ENCODE measurements around the gene ARMC2.
A peak's percentile ranks its signal among the peaks of the same experiment; 100 is the strongest.

Gene ARMC2

DNA sequence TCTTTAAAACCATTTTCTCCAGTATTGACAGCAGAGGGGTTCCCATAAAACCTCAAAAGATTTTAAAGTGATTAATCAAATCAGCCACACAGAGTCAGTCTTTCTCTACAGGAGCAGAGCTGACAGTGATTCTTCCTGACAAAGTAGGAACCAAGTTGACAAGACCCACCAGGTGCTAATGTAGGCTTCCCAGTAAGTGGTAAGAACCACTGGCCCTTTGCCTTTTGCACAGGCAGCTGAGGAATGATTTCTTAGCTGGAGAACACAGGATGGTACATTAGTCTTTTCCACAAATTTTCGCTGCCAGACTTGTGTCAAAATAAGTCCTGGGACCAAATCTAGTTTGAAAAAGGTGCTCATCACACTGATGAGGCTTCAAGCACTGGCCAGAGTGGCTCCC, 95.8 kb downstream of the ARMC2 start:
- peak in 1 of 2 experiments; percentile 5 for DNase-seq (ENCODE audit: low read depth in 1 of 2, low spot score in 1 of 2)
- no peak for TF ChIP-seq JUND (IDR thresholded peaks at IDR 0.05; ENCODE audit: low read depth)
- in situ Hi-C loops (cut with HindIII; ENCODE audit: low pct_unique_long_range_greater_than_20kb, low sequenced_read_pairs): no loop called here

DNA sequence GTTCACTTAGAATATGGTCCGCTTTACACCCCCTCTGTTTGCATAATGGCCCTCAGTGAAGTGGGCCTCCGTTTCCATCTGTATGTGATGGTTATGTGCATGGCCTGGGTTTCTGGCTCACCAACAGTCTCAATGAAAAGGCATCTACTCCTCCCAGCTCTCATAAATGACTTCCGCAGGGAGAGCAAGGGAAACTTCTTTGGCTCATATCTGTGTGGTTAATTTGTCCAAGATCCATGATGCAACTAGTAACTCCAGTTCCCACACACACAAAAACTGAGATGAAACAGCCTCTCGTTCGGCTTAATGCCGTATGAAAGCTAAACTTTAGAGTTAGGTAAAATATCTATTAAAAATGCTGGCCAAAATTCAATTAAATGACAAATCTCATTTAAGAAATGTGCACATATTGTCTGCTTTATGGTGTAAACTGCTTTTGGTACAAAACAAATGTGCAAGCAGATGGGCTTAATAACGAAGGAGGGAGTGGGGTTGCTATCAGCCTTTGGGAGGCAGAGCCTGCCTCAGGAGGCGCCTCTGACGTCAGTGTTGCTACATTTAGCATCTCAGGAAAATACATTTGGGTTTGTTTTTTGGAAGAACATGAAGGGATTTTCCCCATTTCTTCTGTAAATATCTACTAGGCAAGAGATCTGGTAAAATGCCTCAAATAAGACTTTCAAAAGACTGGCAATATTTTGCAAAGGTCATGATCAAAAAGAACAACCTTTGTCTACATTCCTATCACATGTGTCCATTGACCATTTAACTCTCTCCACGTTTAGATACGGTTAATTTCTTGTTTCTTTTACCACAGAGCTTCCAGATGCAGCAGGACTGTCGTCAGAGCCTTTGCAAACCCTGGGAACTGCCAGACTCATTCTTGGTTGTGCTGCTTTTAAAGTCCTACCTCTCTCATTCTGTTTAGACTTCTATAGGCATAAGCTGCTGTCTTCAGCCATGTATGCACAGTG, 96.8 kb downstream of the ARMC2 start:
- DNase-seq (ENCODE audit: low read depth in 1 of 2, low spot score in 1 of 2): no peak
- in situ Hi-C loops (cut with HindIII; ENCODE audit: low pct_unique_long_range_greater_than_20kb, low sequenced_read_pairs): no loop called here
- TF ChIP-seq JUND (IDR thresholded peaks at IDR 0.05; ENCODE audit: low read depth): no peak

DNA sequence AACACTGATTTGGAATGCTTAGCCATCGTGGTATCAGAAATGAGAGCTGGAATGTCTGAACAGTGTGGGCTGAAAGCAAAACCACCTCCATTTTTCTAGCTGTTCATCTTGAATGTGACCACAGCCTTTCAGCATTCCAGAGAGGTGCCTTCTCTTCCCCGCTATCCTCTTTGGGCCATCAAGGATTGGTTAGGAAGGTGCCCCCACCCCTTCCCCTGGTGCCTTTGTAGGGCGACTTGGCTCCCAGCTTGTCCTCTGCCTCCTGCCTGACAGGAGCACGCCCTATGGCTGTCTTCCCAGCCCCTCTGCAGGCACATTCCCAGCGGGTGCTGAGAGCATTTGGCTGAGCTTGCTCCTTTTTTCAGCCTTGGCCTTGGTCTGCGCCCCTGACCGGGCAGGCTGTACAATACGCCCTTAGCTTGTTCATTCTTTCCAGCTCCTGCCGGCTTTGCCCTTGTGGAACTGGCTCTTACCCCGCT, 97.5 kb downstream of the ARMC2 start:
- no peak for TF ChIP-seq JUND (IDR thresholded peaks at IDR 0.05; ENCODE audit: low read depth)
- peak in 1 of 2 experiments; percentile 24 for DNase-seq (ENCODE audit: low read depth in 1 of 2, low spot score in 1 of 2)
- in situ Hi-C loops (cut with HindIII; ENCODE audit: low pct_unique_long_range_greater_than_20kb, low sequenced_read_pairs): no loop called here

DNA sequence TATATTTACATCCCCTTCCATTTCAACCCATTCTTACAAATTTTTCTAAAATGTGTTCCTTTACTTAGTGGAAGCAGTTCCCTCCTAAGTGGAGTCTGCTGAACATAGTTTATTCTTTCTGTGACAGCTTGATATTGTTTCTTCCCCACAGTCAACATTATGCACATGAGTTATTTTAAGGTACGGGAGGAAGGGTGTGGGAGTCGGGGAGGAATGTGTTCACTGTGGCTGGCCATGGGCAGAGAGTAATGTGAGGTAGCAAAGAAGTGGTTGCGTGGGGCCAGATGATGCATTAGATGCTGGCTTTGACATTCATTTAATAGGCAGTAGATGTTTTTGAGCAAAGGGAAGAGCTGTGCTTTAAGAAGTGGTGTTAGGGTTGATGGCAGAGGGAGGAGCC, 98.5 kb downstream of the ARMC2 start:
- no peak for TF ChIP-seq JUND (IDR thresholded peaks at IDR 0.05; ENCODE audit: low read depth)
- DNase-seq (ENCODE audit: low read depth in 1 of 2, low spot score in 1 of 2): no peak
- in situ Hi-C loops (cut with HindIII; ENCODE audit: low pct_unique_long_range_greater_than_20kb, low sequenced_read_pairs): no loop called here

DNA sequence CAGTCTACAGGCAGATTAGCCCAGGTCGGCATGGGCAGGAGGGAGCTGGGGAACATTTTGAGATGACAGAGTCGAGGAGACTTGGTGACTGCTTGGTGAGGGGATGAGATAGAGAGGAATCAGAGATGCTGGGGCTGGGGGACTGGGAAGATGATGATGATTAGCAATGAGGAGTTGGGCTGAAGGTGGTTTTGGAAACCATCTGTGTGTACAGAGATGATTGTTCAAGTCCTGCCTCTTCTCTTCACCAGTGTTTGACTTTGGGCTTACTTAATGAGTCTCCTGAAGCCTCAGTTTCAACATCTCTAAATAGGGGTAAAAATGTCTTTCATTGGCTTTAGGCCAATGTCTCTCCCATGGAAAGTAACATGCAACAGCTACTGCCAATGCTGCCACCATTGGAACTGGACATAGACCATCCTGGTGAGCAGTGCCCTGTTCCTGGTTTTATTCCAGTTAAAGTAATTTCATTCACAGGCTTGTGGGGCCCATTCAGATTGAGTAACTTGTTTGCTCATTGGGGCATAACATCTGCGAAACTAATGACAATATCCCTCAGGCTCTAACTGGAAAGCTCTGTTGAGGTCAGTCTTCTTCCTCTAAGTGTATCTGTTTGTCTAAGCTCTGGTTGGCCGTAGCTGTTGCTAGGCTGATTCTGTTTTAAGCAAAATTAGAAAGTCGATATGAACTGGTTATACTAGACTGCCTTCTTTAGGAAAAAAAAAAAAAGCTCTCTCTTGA, 99.1 kb downstream of the ARMC2 start:
- TF ChIP-seq JUND (IDR thresholded peaks at IDR 0.05; ENCODE audit: low read depth): no peak
- in situ Hi-C loops (cut with HindIII; ENCODE audit: low pct_unique_long_range_greater_than_20kb, low sequenced_read_pairs): no loop called here
- DNase-seq (ENCODE audit: low read depth in 1 of 2, low spot score in 1 of 2): peak; percentile 16 to 81

DNA sequence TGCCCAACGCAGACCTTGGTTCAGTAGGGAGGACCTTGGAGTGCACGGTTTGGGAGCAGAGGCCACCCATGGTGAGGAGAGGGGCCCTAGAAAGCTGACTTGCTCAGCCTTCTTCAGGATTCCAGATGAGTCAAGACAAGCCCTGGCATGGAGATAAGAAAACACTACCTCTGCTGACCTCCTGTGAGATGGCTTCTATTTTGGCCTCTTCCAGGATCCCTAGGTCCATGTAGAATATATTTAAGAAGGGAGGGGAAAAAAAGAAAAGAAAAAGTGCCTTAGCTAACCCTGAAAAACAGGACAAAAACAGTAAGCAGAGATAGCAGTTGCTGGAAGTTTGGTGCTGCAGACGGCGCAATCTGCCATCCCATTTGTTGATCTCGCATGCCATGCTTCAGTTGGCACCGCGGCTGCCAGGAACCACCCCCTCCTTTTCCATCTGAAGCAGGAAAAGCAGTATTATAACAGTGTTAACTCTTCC, 100.0 kb downstream of the ARMC2 start:
- peak in 1 of 2 experiments; percentile 3 for DNase-seq (ENCODE audit: low read depth in 1 of 2, low spot score in 1 of 2)
- no peak for TF ChIP-seq JUND (IDR thresholded peaks at IDR 0.05; ENCODE audit: low read depth)
- in situ Hi-C loops (cut with HindIII; ENCODE audit: low pct_unique_long_range_greater_than_20kb, low sequenced_read_pairs): no loop called here

DNA sequence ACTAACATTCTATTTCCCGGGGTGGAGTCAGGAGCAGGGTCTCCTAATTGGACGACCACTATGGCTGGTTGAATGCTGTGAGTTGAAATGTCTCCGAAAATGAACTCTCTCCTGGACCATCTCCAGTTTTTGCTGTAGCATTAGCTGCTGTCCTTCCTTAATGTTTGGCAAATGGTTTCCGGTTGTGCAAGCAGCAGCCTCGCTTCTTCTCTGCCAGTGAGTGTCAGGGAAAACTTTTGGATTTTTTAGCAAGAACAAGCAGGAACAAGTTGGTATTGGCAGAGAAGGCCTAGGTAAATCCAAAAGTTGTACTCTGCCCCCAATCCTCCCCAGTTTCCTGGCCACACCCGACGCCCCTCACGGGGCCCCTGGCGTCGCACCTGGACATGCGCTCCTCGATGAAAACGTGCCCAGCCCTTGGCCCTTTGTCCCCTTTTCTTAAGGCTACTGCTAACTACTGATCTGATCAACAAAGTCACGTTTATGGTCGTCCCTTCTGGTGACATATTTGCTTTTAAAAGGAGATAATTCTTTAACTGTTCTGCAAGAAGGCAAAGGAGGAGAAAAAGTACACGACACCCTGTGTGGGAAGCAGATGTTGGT, 103.2 kb downstream of the ARMC2 start:
- TF ChIP-seq JUND (IDR thresholded peaks at IDR 0.05; ENCODE audit: low read depth): no peak
- DNase-seq (ENCODE audit: low read depth in 1 of 2, low spot score in 1 of 2): no peak
- in situ Hi-C loops (cut with HindIII; ENCODE audit: low pct_unique_long_range_greater_than_20kb, low sequenced_read_pairs): no loop called here

DNA sequence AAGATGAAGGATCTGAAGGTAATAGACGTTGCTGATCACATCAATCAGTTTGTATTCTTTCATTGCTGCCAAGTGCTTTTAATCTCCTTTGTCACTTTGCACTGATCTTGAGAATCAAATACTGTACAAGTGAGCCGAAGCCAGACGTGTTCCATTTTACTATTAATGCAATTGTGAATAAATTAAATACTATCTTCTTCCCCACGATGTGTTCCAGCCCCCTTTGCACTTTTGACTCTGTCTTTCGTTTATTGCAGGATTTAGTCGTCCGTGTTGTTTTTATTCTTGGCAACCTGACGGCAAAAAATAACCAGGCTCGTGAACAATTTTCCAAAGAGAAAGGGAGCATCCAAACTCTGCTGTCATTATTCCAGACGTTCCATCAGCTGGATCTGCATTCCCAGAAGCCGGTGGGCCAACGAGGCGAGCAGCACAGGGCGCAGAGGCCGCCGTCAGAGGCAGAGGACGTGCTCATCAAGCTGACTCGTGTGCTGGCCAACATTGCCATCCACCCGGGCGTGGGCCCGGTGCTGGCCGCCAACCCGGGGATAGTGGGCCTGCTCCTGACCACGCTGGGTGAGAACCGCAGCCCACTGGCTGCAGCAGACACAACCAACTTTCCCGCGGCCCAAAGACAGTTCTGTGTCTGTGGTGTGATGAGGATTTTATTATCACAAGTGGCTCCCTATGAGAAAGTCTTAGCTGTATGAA, 104.7 kb downstream of the ARMC2 start:
- in situ Hi-C loops (cut with HindIII; ENCODE audit: low pct_unique_long_range_greater_than_20kb, low sequenced_read_pairs): no loop called here
- TF ChIP-seq JUND (IDR thresholded peaks at IDR 0.05; ENCODE audit: low read depth): no peak
- DNase-seq (ENCODE audit: low read depth in 1 of 2, low spot score in 1 of 2): no peak

DNA sequence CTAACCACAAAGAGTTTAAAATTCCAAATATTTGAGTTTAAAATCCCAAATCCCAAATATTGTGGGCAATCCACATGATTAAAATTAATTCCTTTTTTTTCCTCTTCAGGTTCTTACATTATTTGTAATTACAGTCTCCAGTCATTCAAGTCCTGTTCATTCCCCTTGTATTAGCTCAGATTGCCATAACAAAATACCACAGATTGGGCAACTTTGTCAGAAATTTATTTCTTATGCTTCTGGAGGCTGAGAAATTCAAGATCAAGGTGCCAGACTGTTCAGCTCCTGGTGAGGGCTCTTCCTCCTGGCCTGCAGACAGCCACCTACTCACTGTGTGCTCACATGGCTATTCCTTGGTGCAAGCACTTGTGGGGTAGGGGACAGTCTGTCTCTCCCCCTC, 105.5 kb downstream of the ARMC2 start:
- no peak for DNase-seq (ENCODE audit: low read depth in 1 of 2, low spot score in 1 of 2)
- in situ Hi-C loops (cut with HindIII; ENCODE audit: low pct_unique_long_range_greater_than_20kb, low sequenced_read_pairs): no loop called here
- TF ChIP-seq JUND (IDR thresholded peaks at IDR 0.05; ENCODE audit: low read depth): no peak

DNA sequence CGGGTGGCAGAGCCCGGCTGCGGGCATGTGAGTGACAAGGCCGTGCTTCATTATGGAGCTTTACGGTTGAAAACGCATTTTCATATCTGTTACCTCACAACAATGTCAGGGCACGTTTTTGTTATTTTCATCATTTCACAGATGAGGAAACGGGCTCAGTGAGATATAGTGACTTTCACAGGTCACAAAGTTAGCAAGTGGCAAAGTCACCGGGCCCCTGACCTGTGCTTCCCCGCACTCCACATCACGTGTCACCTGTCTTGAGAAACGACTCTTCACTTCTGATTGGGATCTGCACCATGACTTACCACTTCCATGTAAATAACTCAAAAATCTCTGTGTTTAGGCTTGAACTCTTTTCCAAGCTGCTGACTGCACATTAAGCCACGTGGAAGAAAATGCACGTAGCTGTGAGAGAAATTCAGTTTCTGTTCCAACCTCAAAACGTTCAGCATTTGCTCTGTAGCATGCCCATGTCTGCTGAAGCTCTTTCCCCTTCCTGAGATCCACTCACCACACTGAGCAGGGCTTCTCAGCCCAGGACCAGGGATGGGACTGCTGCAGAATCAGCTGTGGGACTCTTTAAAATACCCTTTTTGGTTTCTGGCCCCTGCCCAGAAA, 107.2 kb downstream of the ARMC2 start:
- no peak for TF ChIP-seq JUND (IDR thresholded peaks at IDR 0.05; ENCODE audit: low read depth)
- no peak for DNase-seq (ENCODE audit: low read depth in 1 of 2, low spot score in 1 of 2)
- in situ Hi-C loops (cut with HindIII; ENCODE audit: low pct_unique_long_range_greater_than_20kb, low sequenced_read_pairs): no loop called here

DNA sequence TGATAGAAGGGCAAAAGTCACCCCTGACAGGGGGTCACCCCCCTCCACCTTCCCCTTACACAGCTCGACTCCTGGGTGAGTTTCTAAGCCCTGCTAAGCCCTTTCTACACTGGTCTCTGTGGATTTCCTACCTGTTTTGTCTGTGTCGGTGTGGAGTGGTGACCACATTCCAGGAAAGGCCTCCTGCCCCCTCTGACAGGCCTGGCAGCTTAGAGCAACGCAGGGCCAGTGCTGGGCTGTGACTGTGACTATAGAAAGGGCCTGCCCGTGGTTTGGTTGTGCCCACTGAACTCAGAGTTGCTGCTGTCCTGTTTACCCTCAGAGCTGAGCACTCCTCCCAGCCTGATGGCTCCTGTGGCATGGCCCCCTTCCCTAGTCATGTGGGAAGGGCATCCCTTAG, 109.0 kb downstream of the ARMC2 start:
- TF ChIP-seq JUND (IDR thresholded peaks at IDR 0.05; ENCODE audit: low read depth): no peak
- in situ Hi-C loops (cut with HindIII; ENCODE audit: low pct_unique_long_range_greater_than_20kb, low sequenced_read_pairs): no loop called here
- DNase-seq (ENCODE audit: low read depth in 1 of 2, low spot score in 1 of 2): no peak

Measured in T47D (cell line).